ENCODE data around the gene OPA1.
A peak's percentile ranks its signal among the peaks of the same experiment; 100 is the strongest.

Gene OPA1

GRCh38 chr3:193744822-193745684 is 152.0 kb downstream of the OPA1 start:
- DNase-seq, result peak; percentile 78

- no peak for DNase-seq
Observed at GRCh38 chr3:193746832-193747231, 153.8 kb downstream of the OPA1 start.

All from eye (tissue), 1 donor.